Metanephros (tissue), 2 donors: Measurements from ENCODE around the gene EEF1AKMT4. TPM values are rescaled to one million over a fixed set of nuclear protein-coding genes. Genes with fewer than 3 reads are reported as not detected.

ENCODE experiments used
- small RNA-seq: library from RNA; depleted of rRNA; stranded (forward); fragments of <200 nt; gene quantifications from one replicate; pipeline ENCODE3, GENCODE V24; 2014; ENCODE audit warnings: low replicate concordance
- total RNA-seq: library from RNA; depleted of rRNA; stranded (reverse); fragments of >200 nt; gene quantifications from one replicate; pipeline ENCODE4 v1.2.3, GENCODE V29; 2014

EEF1AKMT4 gene
- 1.8 TPM for total RNA-seq

GRCh38 chr3:184249412-184250166 lies at the start of gene EEF1AKMT4:
TSS of gene EEF1AKMT4 (plus strand) at chr3:184249672. CDS start at chr3:184249695, 23 bp downstream.

GRCh38 chr3:184229394-184230080 lies 19.9 kb upstream of the EEF1AKMT4 start, which contains the start of gene VWA5B2:
TSS of gene VWA5B2 (plus strand) at chr3:184229585. CDS start at chr3:184230529, 944 bp downstream.

GRCh38 chr3:184248454-184249411 lies 739 bp upstream of the EEF1AKMT4 start, which contains the start of gene ALG3:
TSS of gene ALG3 (minus strand) at chr3:184248962. CDS start at chr3:184248940, 22 bp downstream.

GRCh38 chr3:184261270-184261853 lies 11.9 kb downstream of the EEF1AKMT4 start, which contains the start of gene CAMK2N2:
TSS of gene CAMK2N2 (minus strand) at chr3:184261553. CDS start at chr3:184261285, 268 bp downstream.

GRCh38 chr3:184275961-184276910 lies 26.8 kb downstream of the EEF1AKMT4 start, which contains the start of gene ECE2:
TSS of gene ECE2 (plus strand) at chr3:184276022. CDS start at chr3:184276154, 132 bp downstream.

GRCh38 chr3:184298759-184299487 lies 49.5 kb downstream of the EEF1AKMT4 start, which contains the start of gene PSMD2:
TSS of gene PSMD2 (plus strand) at chr3:184299241. CDS start at chr3:184299267, 26 bp downstream.

Small RNAs within 50 kb of the gene (small RNA-seq; reads per million reads assigned to genes)
- gene MIR1224, result not detected

Other genes starting within 250 kb of the EEF1AKMT4 start
- gene ABCC5, start 231.8 kb upstream of the EEF1AKMT4 start, total RNA-seq, result 46.7 TPM
- gene HTR3D, start 217.9 kb upstream of the EEF1AKMT4 start, total RNA-seq, result not detected
- gene HTR3C, start 196.6 kb upstream of the EEF1AKMT4 start, total RNA-seq, result not detected
- not detected for gene HTR3E, start 152.6 kb upstream of the EEF1AKMT4 start, total RNA-seq
- gene EIF2B5, start 114.3 kb upstream of the EEF1AKMT4 start, total RNA-seq, result 32.2 TPM
- 59.7 TPM for gene DVL3, start 94.3 kb upstream of the EEF1AKMT4 start, total RNA-seq
- 235 TPM for gene AP2M1, start 74.8 kb upstream of the EEF1AKMT4 start, total RNA-seq
- gene ABCF3, start 63.5 kb upstream of the EEF1AKMT4 start, total RNA-seq, result 65.3 TPM
- gene VWA5B2, start 20.1 kb upstream of the EEF1AKMT4 start, total RNA-seq, result 0.99 TPM
- 28.7 TPM for gene ALG3, start 710 bp upstream of the EEF1AKMT4 start, total RNA-seq
- 0.70 TPM for gene CAMK2N2, start 11.9 kb downstream of the EEF1AKMT4 start, total RNA-seq
- not detected for gene ECE2, start 26.4 kb downstream of the EEF1AKMT4 start, total RNA-seq
- gene PSMD2, start 49.6 kb downstream of the EEF1AKMT4 start, total RNA-seq, result 173 TPM
- gene EIF4G1, start 64.9 kb downstream of the EEF1AKMT4 start, total RNA-seq, result 160 TPM
- gene FAM131A, start 87.9 kb downstream of the EEF1AKMT4 start, total RNA-seq, result 23.5 TPM
- gene CLCN2, start 111.9 kb downstream of the EEF1AKMT4 start, total RNA-seq, result 13.4 TPM
- 68.9 TPM for gene POLR2H, start 112.0 kb downstream of the EEF1AKMT4 start, total RNA-seq
- 0.88 TPM for gene THPO, start 128.5 kb downstream of the EEF1AKMT4 start, total RNA-seq
- 32.6 TPM for gene CHRD, start 130.4 kb downstream of the EEF1AKMT4 start, total RNA-seq